ENCODE measurements around the gene SNHG17.

DNA sequence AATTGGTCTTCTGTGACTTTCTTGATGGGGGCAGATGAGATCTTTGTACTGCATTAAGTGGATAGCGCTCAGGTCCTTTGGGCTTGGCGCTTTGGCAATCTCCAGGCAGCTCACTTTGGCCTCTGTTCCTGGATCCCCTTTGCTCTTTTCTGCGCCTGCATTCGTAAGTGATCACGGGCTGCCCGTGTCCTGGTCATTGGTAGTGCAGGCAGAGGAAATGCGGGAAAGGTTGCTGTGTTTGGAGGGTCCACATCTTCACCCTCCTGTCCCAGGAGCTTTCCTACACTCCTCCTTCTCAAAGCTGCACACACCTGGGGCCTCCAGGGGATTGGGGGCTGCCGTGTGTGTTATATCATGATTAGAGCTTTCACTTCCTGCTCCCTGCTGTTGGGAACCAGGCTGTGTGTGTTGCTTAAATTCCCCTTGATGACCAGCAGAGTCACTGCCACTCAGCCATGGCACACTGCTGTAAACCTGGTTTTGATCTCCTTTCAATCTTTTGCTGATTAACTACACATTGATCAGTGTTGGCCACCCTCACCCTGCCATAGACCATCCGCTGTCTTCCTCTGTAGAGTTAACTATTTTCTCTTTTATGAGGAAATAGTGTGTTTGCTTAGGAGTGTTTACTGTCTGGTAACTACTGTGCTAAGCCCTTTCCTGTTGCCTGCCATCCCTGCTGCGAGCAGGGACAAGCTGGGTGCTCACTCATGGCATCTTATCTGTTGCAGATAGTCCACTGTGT, 13.0 kb upstream of the SNHG17 start:
- TF ChIP-seq, protein P1, sequence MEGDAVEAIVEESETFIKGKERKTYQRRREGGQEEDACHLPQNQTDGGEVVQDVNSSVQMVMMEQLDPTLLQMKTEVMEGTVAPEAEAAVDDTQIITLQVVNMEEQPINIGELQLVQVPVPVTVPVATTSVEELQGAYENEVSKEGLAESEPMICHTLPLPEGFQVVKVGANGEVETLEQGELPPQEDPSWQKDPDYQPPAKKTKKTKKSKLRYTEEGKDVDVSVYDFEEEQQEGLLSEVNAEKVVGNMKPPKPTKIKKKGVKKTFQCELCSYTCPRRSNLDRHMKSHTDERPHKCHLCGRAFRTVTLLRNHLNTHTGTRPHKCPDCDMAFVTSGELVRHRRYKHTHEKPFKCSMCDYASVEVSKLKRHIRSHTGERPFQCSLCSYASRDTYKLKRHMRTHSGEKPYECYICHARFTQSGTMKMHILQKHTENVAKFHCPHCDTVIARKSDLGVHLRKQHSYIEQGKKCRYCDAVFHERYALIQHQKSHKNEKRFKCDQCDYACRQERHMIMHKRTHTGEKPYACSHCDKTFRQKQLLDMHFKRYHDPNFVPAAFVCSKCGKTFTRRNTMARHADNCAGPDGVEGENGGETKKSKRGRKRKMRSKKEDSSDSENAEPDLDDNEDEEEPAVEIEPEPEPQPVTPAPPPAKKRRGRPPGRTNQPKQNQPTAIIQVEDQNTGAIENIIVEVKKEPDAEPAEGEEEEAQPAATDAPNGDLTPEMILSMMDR (IDR thresholded peaks at IDR 0.05), result no peak
- TF ChIP-seq POLR2A (IDR thresholded peaks at IDR 0.05), result no peak
